ENCODE data around the gene RPS2.
"Not testable (repeated sequence)": the region's sequence is repeated elsewhere in the genome, so short reads cannot be mapped to it uniquely, and the experiment has no call there.

The RPS2 gene

DNA sequence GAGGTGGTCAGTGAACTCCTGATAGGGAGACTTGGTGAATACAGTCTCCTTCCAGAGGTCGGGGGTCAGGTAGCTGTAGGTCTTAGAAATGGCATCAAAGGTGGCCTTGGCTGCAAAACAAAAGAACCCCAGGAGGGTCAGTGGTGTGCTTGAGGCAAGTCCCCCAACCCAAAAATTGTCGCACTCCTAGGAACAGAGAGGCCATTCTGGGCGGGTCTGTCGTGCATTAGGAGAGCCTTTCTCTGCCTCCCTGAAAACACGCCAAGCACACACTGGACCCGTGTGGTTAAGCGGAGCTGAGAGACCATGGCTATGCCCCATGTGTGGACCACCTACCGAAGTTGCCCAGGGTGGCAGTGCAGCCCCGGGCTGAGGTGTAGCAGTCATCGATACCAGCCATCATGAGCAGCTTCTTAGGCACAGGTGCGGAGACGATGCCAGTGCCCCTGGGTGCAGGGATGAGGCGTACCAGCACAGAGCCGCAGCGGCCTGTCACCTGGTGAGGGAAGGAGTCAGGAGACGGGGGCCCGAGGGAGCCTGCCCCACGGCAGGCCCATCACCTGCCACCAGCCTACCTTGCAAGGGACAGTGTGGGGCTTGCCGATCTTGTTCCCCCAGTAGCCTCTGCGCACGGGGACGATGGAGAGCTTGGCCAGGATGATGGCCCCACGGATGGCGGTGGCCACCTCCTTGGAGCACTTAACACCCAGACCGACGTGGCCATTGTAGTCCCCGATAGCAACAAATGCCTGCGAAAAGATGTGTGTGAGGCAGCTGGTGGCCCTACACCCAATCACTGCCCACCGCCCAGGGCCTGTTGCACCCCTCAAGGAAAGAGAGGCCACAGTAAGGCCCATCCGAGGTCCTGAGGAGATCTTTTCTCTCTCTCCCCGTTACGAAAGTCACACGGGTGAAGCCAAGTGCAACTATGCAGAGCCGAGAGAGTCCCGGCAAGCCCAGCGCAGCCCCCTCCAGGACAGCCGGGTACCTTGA lies 2.2 kb downstream of the RPS2 start:
- DNase-seq: not testable (repeated sequence)

- DNase-seq: no peak
These were observed 3.0 kb downstream of the RPS2 start for GRCh38 chr16:1961651-1962067.

DNA sequence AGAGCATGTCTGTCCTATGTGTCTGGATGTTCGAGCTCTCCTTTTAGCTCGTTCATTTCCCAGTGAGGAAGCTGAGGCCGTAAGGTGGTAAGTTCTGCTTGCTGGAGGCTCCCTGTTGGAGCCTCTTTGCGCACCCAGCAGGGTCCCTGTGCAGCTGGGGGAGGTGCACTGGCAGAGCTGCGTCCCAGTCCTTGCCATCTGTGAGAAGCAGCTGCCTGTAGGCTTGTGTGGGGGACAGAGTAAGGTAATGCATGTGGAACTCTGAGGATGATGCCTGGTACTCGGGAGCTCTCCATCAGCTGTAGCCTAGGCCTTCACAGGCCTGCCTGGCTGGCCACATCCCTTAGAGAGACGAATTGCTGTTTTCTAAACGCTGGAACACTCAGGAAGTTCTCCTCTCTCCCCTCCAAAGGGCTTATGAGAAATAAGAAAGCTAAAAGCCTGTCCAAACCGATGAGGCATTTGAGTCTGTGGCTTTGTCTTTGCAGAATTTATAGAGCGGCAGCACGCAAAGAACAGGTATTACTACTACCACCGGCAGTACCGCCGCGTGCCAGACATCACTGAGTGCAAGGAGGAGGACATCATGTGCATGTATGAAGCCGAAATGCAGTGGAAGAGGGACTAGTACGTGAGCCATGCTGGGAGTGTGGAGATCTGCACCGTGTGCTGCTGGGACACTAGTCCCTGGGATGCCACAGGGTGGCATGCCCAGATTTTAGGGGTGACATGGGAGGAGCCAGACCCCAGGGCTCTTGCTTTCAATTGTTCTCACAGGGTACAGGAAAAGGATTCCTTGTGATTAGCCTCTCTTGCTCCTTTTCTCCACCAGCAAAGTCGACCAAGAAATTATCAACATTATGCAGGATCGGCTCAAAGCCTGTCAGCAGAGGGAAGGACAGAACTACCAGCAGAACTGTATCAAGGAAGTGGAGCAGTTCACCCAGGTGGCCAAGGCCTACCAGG lies 3.7 kb downstream of the RPS2 start:
- peak; percentile 47 to 69 for DNase-seq

GRCh38 chr16:1959269-1960039 lies 5.2 kb downstream of the RPS2 start, which contains the start of gene NDUFB10:
Gene NDUFB10 (plus strand): TSS chr16:1959538. CDS start chr16:1959625, 87 bp downstream.
- DNase-seq: peak; percentile 65 to 88

- no peak for DNase-seq
These were observed 5.8 kb downstream of the RPS2 start for GRCh38 chr16:1958715-1959268.

DNA sequence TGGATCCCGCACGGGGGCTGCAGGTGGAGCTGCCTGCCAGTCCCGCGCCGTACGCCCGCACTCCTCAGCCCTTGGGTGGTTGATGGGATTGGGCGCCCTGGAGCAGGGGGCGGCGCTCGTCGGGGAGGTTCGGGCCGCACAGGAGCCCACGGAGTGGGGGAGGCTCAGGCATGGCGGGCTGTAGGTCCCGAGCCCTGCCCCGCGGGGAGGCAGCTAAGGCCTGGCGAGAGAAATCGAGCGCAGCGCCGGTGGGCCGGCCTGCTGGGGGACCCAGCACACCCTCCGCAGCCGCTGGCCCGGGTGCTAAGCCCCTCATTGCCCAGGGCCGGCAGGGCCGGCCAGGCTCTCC lies 6.5 kb downstream of the RPS2 start:
- not testable (repeated sequence) for DNase-seq

GRCh38 chr16:1957434-1958142 lies 7.0 kb downstream of the RPS2 start:
- DNase-seq: not testable (repeated sequence)

- no peak for DNase-seq
These were observed 10.9 kb downstream of the RPS2 start for GRCh38 chr16:1953734-1954133.

DNA sequence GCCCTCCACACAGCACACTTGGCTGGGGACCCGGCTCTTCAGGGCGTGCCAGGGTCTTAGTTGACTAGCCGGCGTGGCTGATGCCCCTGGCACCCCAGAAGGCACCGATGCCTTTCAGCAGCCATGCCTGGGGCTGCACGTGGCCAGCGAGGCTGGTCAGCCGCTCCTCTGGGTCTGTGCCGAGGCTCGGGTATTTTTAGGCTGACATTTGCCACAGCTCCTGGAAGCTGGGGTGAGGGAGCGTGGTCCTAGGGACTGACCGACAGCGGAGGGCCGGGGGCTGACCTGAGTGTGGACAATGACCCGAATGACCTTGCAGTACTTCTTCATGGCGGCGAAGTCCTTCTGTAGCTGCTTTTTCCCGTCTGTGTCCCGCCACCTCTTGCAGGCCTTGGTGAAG lies 14.1 kb downstream of the RPS2 start:
- no peak for DNase-seq

DNA sequence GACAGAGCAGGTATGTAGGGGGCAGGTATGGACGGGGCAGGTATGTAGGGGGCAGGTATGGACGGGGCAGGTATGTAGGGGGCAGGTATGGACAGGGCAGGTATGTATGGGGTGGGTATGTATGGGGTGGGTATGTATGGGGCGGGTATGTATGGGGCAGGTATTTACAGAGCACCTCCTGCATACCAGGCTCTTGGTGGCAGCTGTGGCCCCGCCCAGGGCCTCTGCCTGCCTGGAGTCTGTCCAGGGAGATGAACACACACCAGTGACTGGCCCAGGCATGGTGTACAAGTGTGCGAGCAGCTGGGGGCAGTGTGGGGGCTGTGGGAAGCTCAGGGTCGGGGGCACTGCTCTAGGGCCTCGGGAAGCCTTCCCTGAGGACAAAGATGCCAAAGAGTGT lies 14.6 kb downstream of the RPS2 start:
- no peak for DNase-seq

GRCh38 chr16:1949507-1949906 lies 15.1 kb downstream of the RPS2 start:
- DNase-seq: no peak

- no peak for DNase-seq
These were observed 17.3 kb downstream of the RPS2 start for GRCh38 chr16:1947369-1947670.

DNA sequence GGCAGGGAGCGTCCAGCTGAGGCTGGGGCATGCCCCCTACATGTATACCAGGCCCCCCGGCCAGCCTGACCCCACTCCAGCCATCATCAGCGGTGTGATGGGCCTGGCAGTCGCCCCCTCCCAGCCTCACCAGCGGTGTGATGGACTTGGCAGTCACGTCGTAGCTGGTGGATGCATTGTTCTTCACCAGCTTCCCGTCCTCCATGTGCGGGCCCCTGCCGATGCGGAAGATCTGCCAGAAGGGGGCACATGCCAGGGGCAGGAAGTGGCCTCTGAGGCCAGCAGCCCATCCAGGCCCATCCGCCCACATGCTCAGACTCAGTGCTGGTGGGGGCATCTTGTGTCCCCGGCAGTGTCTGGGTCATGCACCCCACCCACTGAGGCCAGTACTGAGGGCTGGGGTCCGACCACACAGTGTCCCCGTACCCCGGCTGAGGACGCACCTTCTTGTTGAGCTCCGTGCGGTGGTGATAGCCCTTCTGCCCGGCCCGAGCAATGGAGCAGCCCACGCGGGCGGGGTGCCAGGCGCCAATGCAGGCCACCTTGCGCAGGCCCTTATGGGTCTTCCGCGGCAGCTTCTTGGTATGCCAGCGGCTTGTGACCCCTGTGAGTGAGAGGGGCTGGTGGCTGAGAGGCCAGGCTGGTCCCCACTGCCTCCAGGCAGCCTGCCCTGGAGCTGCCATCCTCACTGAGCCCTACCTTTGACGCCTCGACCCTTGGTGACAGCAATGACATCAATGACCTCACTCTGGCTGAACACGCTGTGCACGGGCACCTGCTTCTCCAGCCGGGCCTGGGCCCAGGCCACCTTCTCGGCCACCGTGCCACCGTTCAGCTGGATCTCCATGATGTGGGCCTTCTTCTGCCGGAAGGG lies 17.9 kb downstream of the RPS2 start:
- no peak for DNase-seq

- DNase-seq: no peak
These were observed 18.9 kb downstream of the RPS2 start for GRCh38 chr16:1945559-1946391.

DNA sequence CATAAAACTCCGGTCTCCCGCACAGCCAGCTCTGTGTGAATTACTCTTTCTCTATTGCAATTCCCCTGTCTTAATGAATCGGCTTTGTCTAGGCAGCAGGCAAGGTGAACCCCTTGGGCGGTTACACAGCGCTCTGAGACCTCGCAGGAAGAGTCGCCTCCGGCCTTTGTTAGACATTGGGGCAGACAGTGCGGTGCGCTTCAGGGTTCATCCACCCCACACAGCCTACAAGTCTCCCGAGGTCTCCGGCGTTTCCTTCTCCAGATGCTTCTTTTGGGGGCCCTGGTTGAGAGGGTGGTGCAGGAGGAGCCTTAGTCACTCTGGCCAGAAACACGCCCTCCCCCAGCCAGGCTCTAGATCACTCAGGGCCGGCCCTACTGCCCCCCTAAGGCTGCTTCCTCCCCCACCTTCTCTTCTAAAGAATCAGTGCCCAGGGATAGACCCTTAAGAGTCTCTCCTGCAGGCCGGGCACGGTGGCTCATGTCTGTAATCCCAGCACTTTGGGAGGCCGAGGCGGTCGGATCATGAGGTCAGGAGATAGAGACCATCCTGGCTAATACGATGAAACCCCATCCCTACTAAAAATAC lies 19.9 kb downstream of the RPS2 start:
- no peak for DNase-seq

GRCh38 chr16:1942810-1943726 lies 21.6 kb downstream of the RPS2 start, which contains the start of gene MSRB1:
Gene MSRB1 (minus strand): TSS chr16:1943199. CDS start chr16:1943156, 43 bp downstream.
- DNase-seq: peak; percentile 98 to 100

GRCh38 chr16:1942047-1942809 lies 22.4 kb downstream of the RPS2 start:
- DNase-seq: no peak

Data from SHP77 (cell line).